Panc1 (cell line): ENCODE measurements around the gene GANC.

Experiments
- CTCF ChIP-seq: fragments of 450-650 bp; IDR thresholded peaks from 2 replicates; pipeline ENCODE4 v1.5.1; 2017; ENCODE audit warnings: mild to moderate bottlenecking
- POLR2AphosphoS5 ChIP-seq: IDR thresholded peaks from 2 replicates; pipeline ENCODE4 v1.6.1; 2012; ENCODE audit warnings: mild to moderate bottlenecking, low read depth, low read length, moderate library complexity
- REST ChIP-seq, 2 experiments: IDR thresholded peaks; 2 replicates each; pipeline ENCODE4 v1.6.1; 2011 to 2012; ENCODE audit warnings: low read depth in 2 of 2, control low read depth in 1 of 2, low read length in 1 of 2, mild to moderate bottlenecking in 1 of 2, moderate library complexity in 1 of 2; ENCODE audit not compliant: insufficient read depth in 1 of 2

GRCh38 chr15:42275780-42276391 lies 2.9 kb downstream of the GANC start:
- TF ChIP-seq POLR2AphosphoS5 (no peak), REST (IDR thresholded peaks at IDR 0.05; ENCODE audit: insufficient read depth in 1 of 2, low read depth in 2 of 2, low read length in 1 of 2) (no peak), CTCF (no peak)
